GM08714 (cell line): Measurements from ENCODE around the gene IGSF3.
"Not testable (repeated sequence)": the region's sequence is repeated elsewhere in the genome, so short reads cannot be mapped to it uniquely, and the experiment has no call there.

ENCODE experiments used
- H3K4me3 ChIP-seq: fragments of 200-500 bp; sonication (Bioruptor generic); 2 replicates; pipeline ENCODE4 v1.5.1; 2014; ENCODE audit warnings: mild to moderate bottlenecking, low read length, inconsistent platforms
- ZNF274 ChIP-seq: IDR thresholded peaks from 2 replicates; pipeline ENCODE4 v1.6.1; 2012; ENCODE audit warnings: mild to moderate bottlenecking, low read depth, low read length

Gene IGSF3

DNA sequence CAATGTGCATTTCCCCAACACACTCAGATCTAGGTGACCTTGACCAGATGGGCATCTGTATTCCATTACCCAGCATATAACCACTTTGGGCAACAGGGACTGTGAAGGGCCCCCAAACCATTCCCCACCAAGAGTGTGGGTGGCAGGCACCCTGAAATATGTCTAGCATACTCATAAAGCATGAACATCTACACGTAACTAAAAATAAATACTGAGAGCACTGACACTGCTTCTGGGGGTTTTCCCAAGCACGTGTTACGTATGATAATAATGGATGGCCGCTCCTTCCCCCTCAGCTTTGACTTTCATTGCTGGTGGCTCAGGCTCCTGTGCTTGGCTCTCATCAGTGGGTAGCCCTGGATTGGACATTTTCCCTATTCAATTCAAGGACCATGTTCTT, 39.1 kb downstream of the IGSF3 start:
- H3K4me3 ChIP-seq, result no peak overlapping the region; the same call in 1 of the 2 replicates

DNA sequence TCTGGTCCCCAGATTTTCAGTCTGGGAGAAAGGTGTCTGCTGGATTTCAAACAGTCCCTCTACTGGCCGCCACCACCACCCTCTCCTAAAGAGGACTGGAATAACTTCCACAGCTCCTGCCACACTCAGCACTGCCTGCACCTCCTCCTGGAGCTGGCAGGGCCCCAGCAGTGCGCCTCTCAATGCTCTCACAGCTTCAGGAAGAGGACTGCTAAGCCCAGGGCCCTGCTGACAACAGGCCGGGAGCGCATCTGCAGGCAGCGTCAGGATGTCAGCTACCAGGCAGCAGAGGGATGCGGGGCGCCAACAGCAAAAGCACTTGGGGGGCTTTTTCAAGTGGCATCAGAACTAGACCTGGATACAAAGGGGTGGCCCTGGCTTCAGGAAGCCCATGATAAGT, 40.2 kb downstream of the IGSF3 start:
- H3K4me3 ChIP-seq, result not testable (repeated sequence)

More for the DNA sequence above, 39.1 kb downstream of the IGSF3 start:
- no peak for TF ChIP-seq ZNF274

DNA sequence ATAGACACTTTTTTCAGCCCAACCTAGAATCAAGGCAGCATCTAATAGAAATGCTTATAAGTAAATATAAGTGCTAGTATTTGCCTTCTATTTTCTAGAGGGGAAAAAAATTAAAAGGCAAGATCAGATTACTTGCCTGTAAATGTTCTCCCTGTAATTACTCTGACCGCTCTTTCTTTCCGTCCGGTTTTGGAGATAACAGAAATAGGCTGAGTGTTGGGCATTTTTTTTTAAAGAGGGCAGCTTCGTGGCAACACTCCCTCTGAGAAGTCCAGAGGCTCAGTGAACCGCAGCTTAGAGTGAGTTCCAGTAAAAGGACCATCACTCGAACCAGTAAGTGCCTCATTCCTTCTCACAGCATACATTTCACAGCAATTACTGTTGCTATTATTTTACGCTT, 40.6 kb downstream of the IGSF3 start:
- H3K4me3 ChIP-seq, result not testable (repeated sequence)

DNA sequence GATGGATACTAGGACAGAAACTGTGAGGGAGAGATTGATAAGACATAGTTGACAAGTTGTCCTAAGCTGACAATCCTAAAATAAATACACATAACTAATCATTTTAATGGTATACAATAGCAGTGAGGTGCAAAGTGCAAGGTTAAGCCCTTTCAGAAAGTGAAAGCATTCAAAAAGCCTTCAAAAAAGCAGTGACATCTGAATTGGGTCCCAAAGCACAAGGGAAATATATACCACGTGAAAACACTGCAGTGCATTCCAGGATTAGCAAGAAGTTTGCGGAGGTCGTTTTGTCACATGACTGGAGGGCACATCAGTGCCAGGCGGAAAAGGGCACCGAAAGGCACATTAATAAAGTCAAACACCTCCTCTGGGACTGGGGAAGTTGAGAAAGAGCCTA, 42.4 kb downstream of the IGSF3 start:
- H3K4me3 ChIP-seq, result not testable (repeated sequence)

DNA sequence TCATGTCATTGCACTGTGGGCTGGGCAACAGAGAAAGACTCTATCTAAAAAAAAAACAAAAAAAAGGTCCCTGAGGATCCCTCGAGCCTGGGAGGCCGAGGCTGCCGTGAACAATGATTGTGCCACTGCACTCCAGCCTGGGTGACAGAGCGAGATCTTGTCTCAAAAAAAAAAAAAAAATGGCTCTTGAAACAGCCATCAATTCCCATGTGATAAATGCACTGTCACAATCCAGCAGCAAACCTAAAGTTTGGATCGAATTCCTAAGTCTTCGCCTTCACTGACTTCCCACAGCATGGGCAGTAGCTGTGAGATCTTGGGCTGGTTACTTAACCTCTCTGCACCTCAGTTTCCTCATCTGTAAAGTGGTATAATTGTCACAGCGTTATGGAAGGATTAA, 43.5 kb downstream of the IGSF3 start:
- no peak overlapping the region for H3K4me3 ChIP-seq
- no peak for TF ChIP-seq ZNF274

DNA sequence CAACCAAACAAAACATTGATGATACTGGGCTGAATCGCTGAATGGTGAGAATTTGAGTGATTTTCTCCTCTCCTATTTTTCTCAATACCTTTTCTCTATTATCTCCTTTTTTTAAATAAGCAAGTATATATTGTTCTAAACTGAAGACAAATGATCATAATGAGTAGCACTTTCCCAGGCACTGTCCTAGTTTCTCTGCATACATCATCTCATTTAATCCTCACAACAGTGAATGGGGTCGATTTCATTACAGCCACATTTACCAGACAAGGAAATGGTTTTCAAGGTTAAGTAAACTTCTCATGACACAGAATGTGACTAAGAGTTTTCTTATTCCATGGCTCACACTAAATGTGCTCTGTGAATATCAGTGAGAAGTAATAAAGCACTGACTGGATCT, 45.0 kb downstream of the IGSF3 start:
- not testable (repeated sequence) for H3K4me3 ChIP-seq

DNA sequence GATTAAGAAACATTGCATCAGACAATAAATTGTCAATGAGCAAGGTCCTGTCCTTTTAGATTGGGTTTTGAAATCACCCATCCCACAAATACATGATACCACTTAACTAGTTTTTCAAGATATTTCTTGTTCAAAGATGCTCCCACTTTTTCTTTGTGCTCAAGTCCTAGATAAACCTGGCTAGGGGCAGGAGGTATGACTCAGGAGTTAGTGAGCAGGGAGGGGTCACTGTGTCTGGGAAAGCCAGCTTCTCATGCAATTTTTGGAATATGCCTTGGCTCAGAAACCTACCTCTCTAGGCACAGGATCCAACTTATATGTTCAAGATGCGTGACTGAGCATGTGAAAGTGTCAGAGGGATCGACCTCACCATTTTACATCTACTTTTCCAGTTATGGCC, 45.8 kb downstream of the IGSF3 start:
- not testable (repeated sequence) for H3K4me3 ChIP-seq

DNA sequence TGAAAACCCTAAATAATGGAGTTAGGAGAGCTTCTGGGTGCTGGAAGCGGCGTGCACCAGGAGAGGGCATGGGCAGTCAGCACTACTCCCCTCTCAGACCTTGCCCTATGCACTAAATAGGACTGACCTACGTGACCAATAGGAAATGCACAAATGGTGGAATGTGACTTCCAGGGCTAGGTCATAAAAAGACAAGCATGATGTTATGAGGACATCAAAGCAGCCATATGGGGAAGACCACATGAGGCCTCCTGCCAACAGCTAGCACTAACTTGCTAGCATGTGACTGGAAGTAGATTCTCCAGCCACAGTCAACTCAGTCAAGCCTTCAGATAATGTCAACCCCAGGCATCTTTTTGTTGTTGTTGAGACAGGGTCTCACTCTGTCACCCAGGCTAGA, 47.1 kb downstream of the IGSF3 start:
- H3K4me3 ChIP-seq, result not testable (repeated sequence)

DNA sequence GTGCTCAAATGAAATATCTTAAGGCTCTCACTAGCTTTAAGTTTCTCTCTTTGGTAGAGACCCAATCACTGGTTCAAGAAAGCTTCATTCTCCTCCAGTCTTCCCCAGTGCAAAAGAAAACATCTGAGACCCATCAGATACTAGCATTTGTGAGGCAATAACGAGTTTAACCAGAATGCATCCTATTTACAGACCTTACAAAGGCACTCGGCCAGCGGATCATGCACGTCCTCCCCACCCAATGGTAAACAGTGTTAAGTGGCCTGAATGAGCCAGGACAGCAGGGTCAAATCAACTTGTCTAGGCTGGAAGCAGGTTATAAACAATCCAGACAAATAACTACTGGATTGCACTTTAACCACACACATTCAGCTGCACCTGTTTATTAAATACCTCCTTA, 48.4 kb downstream of the IGSF3 start:
- not testable (repeated sequence) for H3K4me3 ChIP-seq

DNA sequence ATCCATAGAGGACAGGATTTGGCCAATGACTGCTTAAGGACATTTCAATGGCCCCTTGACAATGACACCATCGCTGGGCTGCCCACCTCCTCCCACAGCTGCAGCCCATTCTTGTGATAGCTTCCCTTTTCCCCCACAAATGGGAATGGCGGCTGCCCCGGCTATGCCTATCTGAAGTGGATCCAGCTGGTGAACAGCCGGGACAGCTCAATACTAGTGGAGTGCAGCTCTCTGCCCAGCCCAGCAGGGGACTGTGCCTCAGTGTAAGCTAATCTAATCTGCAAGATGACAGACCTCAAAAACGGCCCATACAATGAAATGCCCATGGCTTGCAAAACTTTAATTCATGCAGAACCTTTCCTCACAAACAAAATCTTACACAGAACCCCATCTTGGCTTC, 49.7 kb downstream of the IGSF3 start:
- not testable (repeated sequence) for H3K4me3 ChIP-seq

DNA sequence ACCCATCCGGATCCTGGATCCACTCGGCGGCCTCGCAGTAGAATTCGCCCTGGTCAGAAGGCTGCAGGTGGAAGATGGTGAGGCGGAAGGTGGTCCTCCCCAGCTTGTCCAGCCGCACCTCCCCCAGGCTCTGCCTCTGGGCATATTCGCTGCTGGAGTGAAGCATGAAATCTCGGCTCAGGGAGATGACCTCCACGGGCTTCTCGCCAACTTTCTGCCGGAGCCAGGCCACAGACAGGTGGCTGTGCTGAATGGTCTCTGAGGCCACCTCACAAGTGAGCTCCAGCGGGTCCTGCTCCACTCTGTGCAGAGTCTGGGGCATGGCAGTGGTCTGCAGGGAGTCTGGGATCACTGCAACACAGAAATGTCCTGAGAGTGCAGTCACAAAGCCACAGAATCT, 53.7 kb downstream of the IGSF3 start:
- not testable (repeated sequence) for H3K4me3 ChIP-seq

DNA sequence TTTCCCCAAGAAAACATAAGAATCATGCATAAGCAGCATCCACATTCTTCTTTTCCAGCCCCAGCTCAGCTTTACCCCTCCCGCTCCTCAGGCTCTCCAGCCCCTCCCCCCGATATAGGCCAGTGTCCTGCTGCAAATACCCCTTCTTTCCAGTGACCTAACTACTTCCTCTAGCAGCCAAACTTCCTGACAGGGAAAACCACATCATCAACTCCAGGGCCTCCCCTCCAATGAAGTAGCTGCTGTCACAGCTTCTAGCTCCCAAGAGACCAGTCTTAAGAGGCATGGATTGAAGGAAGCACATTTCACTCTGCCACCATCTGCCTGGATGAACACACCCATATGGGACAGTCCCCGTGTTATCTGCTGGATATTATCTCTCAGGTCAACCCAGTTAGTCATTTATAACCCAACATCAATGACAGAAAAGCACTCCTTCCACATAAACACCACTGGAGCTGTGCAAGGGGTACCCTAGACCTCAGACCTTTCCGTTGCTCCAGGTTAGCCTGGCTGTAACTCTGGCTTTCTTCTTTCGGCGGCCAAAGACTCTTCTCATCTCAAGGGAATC, 57.6 kb downstream of the IGSF3 start:
- H3K4me3 ChIP-seq, result not testable (repeated sequence)

DNA sequence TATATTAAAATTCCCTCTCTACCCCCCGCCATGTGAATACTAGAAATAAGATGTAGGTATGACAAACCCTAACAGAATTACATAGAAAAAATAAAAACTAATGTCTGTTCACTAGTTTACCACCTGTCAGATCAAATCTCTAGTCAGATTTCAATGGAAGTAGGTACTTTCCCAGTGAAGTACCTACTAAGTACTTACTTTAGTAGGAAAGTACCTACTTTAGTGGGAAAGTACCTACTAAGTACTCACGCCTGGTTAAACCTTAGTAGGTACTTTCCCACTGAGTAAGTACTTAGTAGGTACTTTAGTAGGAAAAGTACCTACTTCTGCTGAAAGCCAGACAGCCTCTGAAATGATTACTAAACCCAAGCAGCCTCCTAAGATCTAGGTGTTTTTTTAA, 58.7 kb downstream of the IGSF3 start:
- not testable (repeated sequence) for H3K4me3 ChIP-seq

DNA sequence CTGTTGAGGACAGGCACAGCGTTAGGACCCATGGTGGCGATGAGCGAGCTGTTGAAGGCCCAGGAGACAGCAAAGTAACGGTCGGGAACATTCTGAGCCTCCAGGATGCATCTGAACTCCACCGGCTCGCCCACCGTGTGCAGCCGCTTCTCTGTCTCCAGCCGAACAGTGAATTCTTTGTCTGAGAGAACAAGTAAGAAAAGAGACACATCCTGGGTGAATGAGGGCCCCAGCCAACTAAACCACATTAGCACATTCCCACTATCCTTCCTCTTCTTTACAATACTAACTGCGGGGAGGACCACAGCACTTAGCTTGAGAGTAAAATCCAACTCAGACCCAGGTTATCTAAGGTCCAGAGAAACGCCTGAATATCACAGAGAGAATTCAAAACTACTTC, 59.4 kb downstream of the IGSF3 start:
- not testable (repeated sequence) for H3K4me3 ChIP-seq

DNA sequence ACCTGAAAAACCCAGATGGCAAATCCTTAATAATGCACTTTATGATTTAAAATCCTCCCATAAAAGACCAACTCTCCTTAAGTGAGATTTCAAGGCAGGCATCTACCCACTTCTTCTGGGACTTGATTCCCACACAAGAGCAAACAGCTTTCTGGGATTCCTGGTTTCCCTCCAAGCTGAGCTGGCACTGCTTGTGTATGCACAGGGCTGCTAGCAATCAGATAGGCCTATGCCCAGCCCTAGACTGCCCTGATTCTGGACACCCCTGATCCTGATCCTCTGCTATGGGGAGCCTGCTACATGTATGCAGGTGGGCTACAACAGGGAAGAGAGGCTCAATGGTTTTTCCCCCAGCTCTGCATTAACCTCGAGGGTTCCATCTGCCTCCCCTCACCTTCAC, 60.1 kb downstream of the IGSF3 start:
- H3K4me3 ChIP-seq, result not testable (repeated sequence)

DNA sequence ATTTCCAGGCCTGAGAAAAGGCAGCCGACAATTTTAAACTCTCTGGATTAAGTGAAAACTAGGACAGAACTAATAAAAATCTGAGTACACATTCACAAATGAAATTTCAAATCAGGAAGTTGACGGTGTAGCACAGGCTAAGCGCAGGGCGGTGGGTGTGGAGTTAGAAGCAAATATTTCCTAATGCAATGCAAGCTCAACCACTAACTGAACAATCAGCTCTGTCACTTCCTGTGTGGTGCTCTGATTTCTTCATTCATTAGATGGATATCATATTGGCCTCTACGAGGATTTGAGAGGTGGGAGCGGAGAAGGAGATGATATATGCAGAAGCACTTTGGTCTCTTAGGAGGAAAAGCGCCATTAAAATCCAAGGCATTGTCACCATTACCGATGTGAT, 61.5 kb downstream of the IGSF3 start:
- H3K4me3 ChIP-seq, result not testable (repeated sequence)

DNA sequence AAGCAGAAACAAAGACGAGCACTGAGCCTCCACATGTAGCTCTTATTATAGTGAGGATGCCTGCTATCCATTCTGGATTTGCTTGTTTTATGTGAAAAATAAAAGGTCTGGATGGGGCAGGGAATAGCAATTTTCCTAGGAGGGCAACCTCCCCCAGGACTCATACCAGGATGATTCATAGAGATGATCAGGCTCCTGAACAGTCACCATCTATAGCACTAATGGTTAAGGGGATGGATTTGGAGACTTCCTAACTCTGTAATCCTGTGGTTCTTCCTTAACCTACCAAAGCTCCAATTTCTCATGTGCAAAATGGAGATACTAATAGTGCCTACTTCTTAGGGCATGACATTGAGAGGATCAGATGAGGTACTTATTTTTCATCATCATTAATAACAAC, 62.2 kb downstream of the IGSF3 start:
- no peak for TF ChIP-seq ZNF274
- no peak overlapping the region for H3K4me3 ChIP-seq

DNA sequence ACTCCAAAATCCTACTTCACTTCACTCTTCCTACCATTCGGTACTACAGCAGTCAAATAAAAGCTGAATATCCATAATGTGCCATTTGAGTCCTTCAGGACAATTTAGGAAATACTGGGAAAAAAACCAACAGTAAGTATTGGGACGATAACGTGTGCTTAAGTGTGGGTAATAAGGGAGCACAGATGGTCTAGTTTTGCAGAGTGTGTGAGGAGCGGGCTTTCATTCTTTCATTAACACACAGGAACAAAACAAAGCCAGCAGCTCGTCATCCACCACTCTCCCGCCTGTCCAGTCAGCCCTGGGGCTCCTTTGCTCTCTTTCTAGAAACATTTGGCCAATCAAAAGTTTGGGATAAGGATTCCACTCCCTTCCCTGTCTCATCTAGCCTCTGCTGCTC, 63.1 kb downstream of the IGSF3 start:
- not testable (repeated sequence) for H3K4me3 ChIP-seq

DNA sequence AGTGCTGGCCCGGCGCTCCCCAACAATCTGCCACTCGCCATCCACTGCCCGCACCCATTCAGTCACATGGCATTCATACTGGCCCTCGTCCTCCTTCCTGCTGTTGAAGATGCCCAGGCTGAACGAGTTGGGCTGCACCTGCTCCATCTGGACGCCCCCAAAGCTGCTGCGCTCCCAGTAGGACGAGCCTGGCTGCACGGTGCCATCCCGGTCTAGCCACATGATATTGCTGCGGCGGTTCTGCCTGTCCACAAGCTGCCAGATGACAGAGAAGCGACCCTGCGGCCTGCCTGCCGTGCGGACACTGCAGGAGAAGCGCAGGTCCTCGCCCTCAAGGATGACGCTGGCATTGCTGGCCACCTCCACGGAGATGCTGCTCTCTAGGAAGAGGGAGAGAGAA, 63.9 kb downstream of the IGSF3 start:
- not testable (repeated sequence) for H3K4me3 ChIP-seq

DNA sequence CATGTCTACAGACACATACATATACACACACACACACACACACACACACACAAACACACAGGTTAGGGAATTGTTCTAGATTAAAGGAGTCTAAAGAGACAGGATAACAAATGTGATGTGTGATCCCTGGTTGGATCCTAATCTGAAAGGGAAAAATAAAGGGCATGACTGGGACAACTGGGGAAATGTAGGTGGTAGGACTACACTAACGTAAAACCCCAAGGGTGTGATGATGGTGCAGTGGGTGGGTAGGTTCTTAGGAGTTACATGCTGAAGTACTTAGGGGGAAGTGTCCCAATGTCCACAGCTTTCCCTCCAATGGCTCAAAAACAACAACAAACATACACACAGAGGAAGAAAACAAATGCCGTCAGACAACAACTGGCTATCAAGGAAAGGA, 68.2 kb downstream of the IGSF3 start:
- not testable (repeated sequence) for H3K4me3 ChIP-seq

DNA sequence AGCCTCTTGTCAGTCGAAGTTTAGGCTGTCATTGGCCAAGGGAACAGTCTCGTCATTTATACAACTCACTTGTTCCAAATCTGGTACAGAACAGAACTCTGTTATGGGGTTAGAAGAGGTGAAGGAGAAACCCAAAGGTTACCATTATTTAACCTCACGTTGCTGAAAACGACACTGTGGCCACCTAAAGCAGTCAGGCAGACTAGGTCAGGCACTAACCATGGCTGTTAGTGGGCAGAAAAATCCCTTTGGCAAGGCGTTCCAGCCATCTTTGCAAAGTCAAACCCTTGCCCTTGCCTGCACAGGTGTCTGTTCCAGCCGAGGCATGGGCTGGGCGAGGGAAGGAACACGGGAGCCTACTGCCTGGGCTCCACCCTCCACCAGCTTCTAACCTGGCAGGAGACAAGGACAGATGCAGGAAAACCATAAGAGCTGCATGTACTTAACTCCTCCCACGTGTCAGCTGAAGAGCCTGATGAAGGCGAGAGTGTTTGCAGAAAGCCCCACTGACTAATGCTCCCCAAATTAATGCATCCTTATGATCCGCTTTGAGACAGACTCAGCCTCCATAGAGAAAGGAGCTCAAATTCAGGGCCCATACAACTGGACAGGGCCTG, 69.0 kb downstream of the IGSF3 start:
- not testable (repeated sequence) for H3K4me3 ChIP-seq

DNA sequence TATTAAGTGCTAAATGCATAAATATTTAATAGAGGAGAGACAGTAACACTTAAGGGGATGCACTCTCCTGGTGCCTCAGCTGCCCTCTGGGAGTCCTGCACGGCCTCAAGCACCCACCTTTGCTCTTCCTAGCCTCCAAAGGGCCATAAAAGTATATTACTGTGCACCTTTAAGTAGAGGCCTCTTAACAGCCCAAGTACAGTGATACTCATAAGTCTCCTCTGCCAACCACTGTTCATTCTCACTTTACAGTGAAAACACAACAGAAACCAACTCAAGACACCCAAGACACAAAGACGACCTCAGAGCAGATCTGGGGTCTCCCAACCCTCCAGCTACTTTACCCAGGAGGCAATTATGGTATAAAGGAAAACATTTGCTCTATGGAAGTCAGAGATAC, 70.1 kb downstream of the IGSF3 start:
- H3K4me3 ChIP-seq, result not testable (repeated sequence)

DNA sequence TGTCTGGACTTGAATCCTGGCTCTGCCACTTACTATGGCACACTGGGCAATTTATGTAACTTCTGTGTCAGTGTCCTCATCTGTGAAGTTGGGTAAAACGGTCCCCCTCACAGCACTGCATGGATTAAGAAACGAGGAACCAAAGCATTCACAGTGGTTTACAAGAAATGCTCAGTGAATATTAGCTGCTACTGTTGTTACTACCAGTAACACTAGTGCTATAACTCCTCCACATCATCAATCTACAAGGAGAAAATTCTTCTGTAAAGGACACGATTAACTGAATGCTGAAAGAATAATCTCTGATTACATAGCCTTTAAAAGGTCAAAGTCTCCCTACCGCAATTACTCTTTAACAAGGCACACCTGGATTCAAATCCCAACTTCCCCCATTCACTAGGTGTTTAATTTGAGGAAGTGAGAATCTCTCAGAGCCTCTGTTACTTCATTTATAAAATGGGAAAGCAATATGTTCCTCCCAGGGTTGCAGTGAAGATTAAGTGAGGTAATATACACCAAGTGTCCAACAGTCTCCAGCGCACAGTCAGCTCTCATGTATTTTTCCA, 70.7 kb downstream of the IGSF3 start:
- not testable (repeated sequence) for H3K4me3 ChIP-seq
